Loucy (cell line): Measurements from ENCODE around the gene ASCL1.

Source experiments
- CTCF ChIP-seq: fragments of 200-600 bp; sonication (generic); conservative IDR thresholded peaks from 2 replicates; pipeline ENCODE4 v1.5.1; 2014; ENCODE audit warnings: mild to moderate bottlenecking, antibody characterized with exemption, low read length
- EZH2phosphoT487 ChIP-seq: fragments of 200-600 bp; IDR thresholded peaks from 2 replicates; pipeline ENCODE4 v1.6.1; 2018; ENCODE audit warnings: antibody characterized with exemption, mild to moderate bottlenecking, moderate library complexity, borderline replicate concordance

GRCh38 chr12:102973583-102973982 lies 16.1 kb downstream of the ASCL1 start:
- no peak for TF ChIP-seq CTCF
- TF ChIP-seq EZH2phosphoT487, result no peak
